Karpas-422 (cell line): Measurements from ENCODE around the gene GNG3. TPM values are rescaled to one million over a fixed set of nuclear protein-coding genes. Genes with fewer than 3 reads are reported as not detected.
A peak's percentile ranks its signal among the peaks of the same experiment; 100 is the strongest.
"Not testable (repeated sequence)": the region's sequence is repeated elsewhere in the genome, so short reads cannot be mapped to it uniquely, and the experiment has no call there.

Source experiments
- DNase-seq: peaks from one replicate; pipeline ENCODE4 v3.0.0-alpha.2; 2015
- H2AFZ ChIP-seq: fragments of 200-600 bp; sonication (generic); 2 replicates; pipeline ENCODE4 v1.6.1; 2014; ENCODE audit warnings: antibody characterized with exemption, low read length, mixed read lengths
- H3K27ac ChIP-seq: fragments of 200-600 bp; sonication (generic); 2 replicates; pipeline ENCODE4 v1.5.1; 2014; ENCODE audit warnings: mild to moderate bottlenecking, low read length, moderate library complexity
- H3K27me3 ChIP-seq: fragments of 200-600 bp; sonication (generic); 2 replicates; pipeline ENCODE4 v1.6.1; 2014; ENCODE audit warnings: low read length, mixed read lengths
- H3K36me3 ChIP-seq: fragments of 200-600 bp; sonication (generic); 2 replicates; pipeline ENCODE4 v1.6.1; 2014; ENCODE audit warnings: low read length, mixed read lengths; ENCODE audit not compliant: insufficient read depth
- H3K4me1 ChIP-seq: fragments of 200-600 bp; sonication (generic); 2 replicates; pipeline ENCODE4 v1.6.1; 2014; ENCODE audit warnings: mild to moderate bottlenecking, low read length, mixed read lengths
- H3K4me2 ChIP-seq: fragments of 200-600 bp; sonication (generic); 2 replicates; pipeline ENCODE4 v1.6.1; 2014; ENCODE audit warnings: low read length, low read depth, mild to moderate bottlenecking; ENCODE audit not compliant: poor library complexity, severe bottlenecking
- H3K4me3 ChIP-seq: fragments of 200-600 bp; sonication (generic); 2 replicates; pipeline ENCODE4 v1.5.1; 2014; ENCODE audit warnings: mild to moderate bottlenecking, antibody characterized with exemption, low read length, mixed read lengths
- H3K79me2 ChIP-seq: fragments of 200-600 bp; sonication (generic); 2 replicates; pipeline ENCODE4 v1.6.1; 2014; ENCODE audit warnings: mild to moderate bottlenecking, low read length, mixed read lengths
- H3K9ac ChIP-seq: fragments of 200-600 bp; sonication (generic); 2 replicates; pipeline ENCODE4 v1.6.0; 2014; ENCODE audit warnings: low read length
- H3K9me2 ChIP-seq: fragments of 200-600 bp; sonication (generic), shearing (Covaris generic); replicated peaks from 2 replicates; pipeline ENCODE4 v1.6.0; 2014; ENCODE audit warnings: mild to moderate bottlenecking, low read length, moderate library complexity; ENCODE audit not compliant: insufficient read depth
- H3K9me3 ChIP-seq: fragments of 300-700, 200-600 bp; sonication (generic); 2 replicates; pipeline ENCODE4 v1.6.1; 2014; ENCODE audit warnings: low read length, mixed read lengths
- H4K20me1 ChIP-seq: fragments of 200-600 bp; sonication (generic); 2 replicates; pipeline ENCODE4 v1.6.1; 2014; ENCODE audit warnings: mild to moderate bottlenecking, antibody characterized with exemption, low read length, low read depth; ENCODE audit not compliant: insufficient read depth
- total RNA-seq: library from RNA; depleted of rRNA; stranded (reverse); fragments of >200 nt; shearing (Covaris generic); gene quantifications from 2 replicates; pipeline ENCODE4 v1.2.3, GENCODE V29; 2014; ENCODE audit warnings: low replicate concordance

Gene GNG3
- total RNA-seq, 1 experiment from 2014 or later: not detected

- peaks cover 9% of the 10 kb centered on the region; the same call in 1 of the 2 replicates for H3K36me3 ChIP-seq
- peak within 1 kb of the TSS; percentile 77 for H2AFZ ChIP-seq
- peaks cover 31% of the 10 kb centered on the region for H3K4me1 ChIP-seq
- no peaks in the 10 kb centered on the region; the same call in 1 of the 2 replicates for H4K20me1 ChIP-seq
- H3K79me2 ChIP-seq: peaks cover 34% of the 10 kb centered on the region
- H3K9me2 ChIP-seq: no peaks in the 10 kb centered on the region
- H3K9me3 ChIP-seq: no peaks in the 10 kb centered on the region
- no peaks in the 10 kb centered on the region for H3K27me3 ChIP-seq
- H3K9ac ChIP-seq: peak within 1 kb of the TSS; percentile 97
- peak within 1 kb of the TSS; percentile 73 for H3K27ac ChIP-seq
- peak; percentile 96 for DNase-seq
- H3K4me3 ChIP-seq: peak within 1 kb of the TSS; percentile 98
- H3K4me2 ChIP-seq: peak within 1 kb of the TSS; percentile 100
Measured at GRCh38 chr11:62678770-62679696, 28.4 kb upstream of the GNG3 start, which contains the start of gene UBXN1. Gene UBXN1 (minus strand): TSS chr11:62679073. CDS start chr11:62678923, 150 bp downstream.

- DNase-seq: peak; percentile 92
- Histone ChIP-seq H3K27me3 (no peaks in the 10 kb centered on the region), H3K4me1 (peaks cover 31% of the 10 kb centered on the region), H4K20me1 (no peaks in the 10 kb centered on the region; the same call in 1 of the 2 replicates), H3K4me2 (peak overlapping the region; percentile 54), H3K27ac (peak overlapping the region; percentile 70), H3K4me3 (peak overlapping the region; percentile 32; the same call in 1 of the 2 replicates), H3K9me3 (no peaks in the 10 kb centered on the region), H2AFZ (peak overlapping the region; percentile 78), H3K79me2 (peaks cover 30% of the 10 kb centered on the region), H3K36me3 (peaks cover 5% of the 10 kb centered on the region; the same call in 1 of the 2 replicates), H3K9me2 (no peaks in the 10 kb centered on the region), H3K9ac (peak overlapping the region; percentile 58)
Measured at GRCh38 chr11:62680825-62681240, 26.6 kb upstream of the GNG3 start.

- no peak overlapping the region for H2AFZ ChIP-seq
Measured at GRCh38 chr11:62682518-62682917, 25.0 kb upstream of the GNG3 start.

GRCh38 chr11:62687508-62688396 lies 19.7 kb upstream of the GNG3 start:
- no peak for DNase-seq
- Histone ChIP-seq H3K36me3 (peaks cover 15% of the 10 kb centered on the region; the same call in 1 of the 2 replicates), H3K9ac (no peak overlapping the region), H3K4me1 (no peaks in the 10 kb centered on the region), H2AFZ (no peak overlapping the region), H3K4me3 (no peak overlapping the region), H3K79me2 (no peaks in the 10 kb centered on the region), H3K27me3 (no peaks in the 10 kb centered on the region), H3K9me3 (no peaks in the 10 kb centered on the region), H3K27ac (no peak overlapping the region), H3K9me2 (no peaks in the 10 kb centered on the region), H3K4me2 (no peak overlapping the region), H4K20me1 (no peaks in the 10 kb centered on the region)

More at GRCh38 chr11:62682518-62682917, 25.0 kb upstream of the GNG3 start:
- H3K4me3 ChIP-seq: no peak overlapping the region
- no peaks in the 10 kb centered on the region for H3K9me2 ChIP-seq
- no peaks in the 10 kb centered on the region; the same call in 1 of the 2 replicates for H3K36me3 ChIP-seq
- no peak overlapping the region for H3K4me2 ChIP-seq
- H3K4me1 ChIP-seq: peaks cover 21% of the 10 kb centered on the region
- no peaks in the 10 kb centered on the region; the same call in 1 of the 2 replicates for H4K20me1 ChIP-seq
- H3K9me3 ChIP-seq: no peaks in the 10 kb centered on the region
- H3K27ac ChIP-seq: no peak overlapping the region
- DNase-seq: no peak
- no peaks in the 10 kb centered on the region for H3K27me3 ChIP-seq
- H3K9ac ChIP-seq: no peak overlapping the region
- H3K79me2 ChIP-seq: peaks cover 18% of the 10 kb centered on the region

- Histone ChIP-seq H2AFZ (no peak overlapping the region), H3K4me1 (no peaks in the 10 kb centered on the region), H3K9me2 (no peaks in the 10 kb centered on the region)
Measured at GRCh38 chr11:62688491-62688890, 19.0 kb upstream of the GNG3 start.

GRCh38 chr11:62689421-62690183 lies 17.9 kb upstream of the GNG3 start, which contains the start of gene LRRN4CL:
Gene LRRN4CL (minus strand): TSS chr11:62689530. CDS start chr11:62688508, 1,022 bp downstream.
- Histone ChIP-seq H4K20me1 (no peaks in the 10 kb centered on the region), H3K4me3 (no peak within 1 kb of the TSS), H3K79me2 (no peaks in the 10 kb centered on the region), H3K4me1 (no peaks in the 10 kb centered on the region), H3K27ac (no peak within 1 kb of the TSS), H3K9ac (no peak within 1 kb of the TSS), H3K4me2 (no peak within 1 kb of the TSS), H3K36me3 (peaks cover 24% of the 10 kb centered on the region), H3K27me3 (no peaks in the 10 kb centered on the region), H3K9me2 (no peaks in the 10 kb centered on the region), H2AFZ (no peak within 1 kb of the TSS), H3K9me3 (no peaks in the 10 kb centered on the region)
- no peak for DNase-seq

More at GRCh38 chr11:62688491-62688890, 19.0 kb upstream of the GNG3 start:
- Histone ChIP-seq H3K9me3 (no peaks in the 10 kb centered on the region), H3K27me3 (no peaks in the 10 kb centered on the region), H3K9ac (no peak overlapping the region), H4K20me1 (no peaks in the 10 kb centered on the region), H3K79me2 (no peaks in the 10 kb centered on the region), H3K27ac (no peak overlapping the region), H3K4me2 (no peak overlapping the region), H3K4me3 (no peak overlapping the region), H3K36me3 (peaks cover 18% of the 10 kb centered on the region; the same call in 1 of the 2 replicates)
- no peak for DNase-seq

- H3K9me2 ChIP-seq, H2AFZ ChIP-seq: not testable (repeated sequence)
- H3K36me3 ChIP-seq: peaks cover 24% of the 10 kb centered on the region
Measured at GRCh38 chr11:62693624-62694023, 13.9 kb upstream of the GNG3 start.

More at GRCh38 chr11:62693624-62694023, 13.9 kb upstream of the GNG3 start:
- not testable (repeated sequence) for H4K20me1 ChIP-seq, H3K79me2 ChIP-seq, H3K27ac ChIP-seq, H3K9ac ChIP-seq, H3K4me2 ChIP-seq, H3K9me3 ChIP-seq, H3K27me3 ChIP-seq, H3K4me1 ChIP-seq, H3K4me3 ChIP-seq, DNase-seq
